ENCODE data around the gene ARSB.
"Not testable (repeated sequence)": the region's sequence is repeated elsewhere in the genome, so short reads cannot be mapped to it uniquely, and the experiment has no call there.

Gene ARSB

GRCh38 chr5:78744951-78745534 is 240.1 kb downstream of the ARSB start:
- DNase-seq: no peak

- DNase-seq: no peak
These were observed 244.1 kb downstream of the ARSB start for GRCh38 chr5:78741019-78741418.

- DNase-seq: no peak
These were observed 246.3 kb downstream of the ARSB start for GRCh38 chr5:78738693-78739300.

- DNase-seq: no peak
These were observed 247.0 kb downstream of the ARSB start for GRCh38 chr5:78738104-78738503.

- DNase-seq: no peak
These were observed 249.2 kb downstream of the ARSB start for GRCh38 chr5:78735834-78736463.

- DNase-seq: no peak
These were observed 250.2 kb downstream of the ARSB start for GRCh38 chr5:78734950-78735349.

- DNase-seq: no peak
These were observed 250.8 kb downstream of the ARSB start for GRCh38 chr5:78734094-78734845.

- not testable (repeated sequence) for DNase-seq
These were observed 252.4 kb downstream of the ARSB start for GRCh38 chr5:78732721-78733120.

- DNase-seq: no peak
These were observed 253.2 kb downstream of the ARSB start for GRCh38 chr5:78731884-78732283.

GRCh38 chr5:78730300-78731094 is 254.6 kb downstream of the ARSB start:
- DNase-seq: no peak

GRCh38 chr5:78727786-78728761 is 257.0 kb downstream of the ARSB start:
- DNase-seq: no peak

Data from stimulated activated CD4-positive, alpha-beta T cell treated with anti-CD3 and anti-CD28 coated beads, Interleukin-2, amount 100 ng/mL, for 24 hours (primary cell).